ENCODE data around the gene RANBP1.

RANBP1 gene

DNA sequence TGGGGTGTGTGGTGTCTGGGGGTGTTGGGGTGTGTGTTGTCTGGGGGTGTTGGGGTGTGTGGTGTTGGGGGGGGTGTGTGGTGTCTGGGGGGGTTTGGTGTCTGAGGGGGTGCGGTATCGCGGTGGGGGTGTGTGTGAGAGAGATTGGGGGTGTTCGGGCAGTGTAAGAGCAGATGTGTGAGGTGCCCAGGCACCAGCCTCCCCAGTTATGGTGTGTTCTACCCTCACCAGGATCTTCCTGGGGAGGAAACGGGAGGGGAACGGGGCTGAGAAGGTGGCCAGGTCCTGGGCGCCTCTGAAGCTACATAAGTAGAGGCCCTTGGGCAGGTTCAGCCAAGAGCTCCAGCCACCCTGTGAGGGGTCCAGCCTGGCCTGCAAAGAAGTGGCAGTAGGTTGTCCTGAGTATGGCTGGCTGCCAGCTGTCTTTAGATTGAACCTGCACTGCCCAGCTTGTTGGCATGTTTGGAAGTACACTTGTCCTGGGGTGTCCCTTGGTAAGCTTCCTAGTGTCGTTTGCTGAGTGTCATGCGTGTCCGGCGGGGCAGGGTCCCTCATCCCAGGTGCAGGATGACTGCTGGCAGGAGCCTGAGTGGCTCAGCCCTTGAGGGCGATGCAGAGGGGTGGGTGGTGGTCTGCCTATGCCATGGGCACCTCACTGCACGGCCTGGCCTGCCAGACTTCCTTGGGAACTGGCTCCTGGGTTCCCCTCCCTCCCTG, 7.6 kb downstream of the RANBP1 start:
- DNase-seq (ENCODE audit: low spot score) = no peak

DNA sequence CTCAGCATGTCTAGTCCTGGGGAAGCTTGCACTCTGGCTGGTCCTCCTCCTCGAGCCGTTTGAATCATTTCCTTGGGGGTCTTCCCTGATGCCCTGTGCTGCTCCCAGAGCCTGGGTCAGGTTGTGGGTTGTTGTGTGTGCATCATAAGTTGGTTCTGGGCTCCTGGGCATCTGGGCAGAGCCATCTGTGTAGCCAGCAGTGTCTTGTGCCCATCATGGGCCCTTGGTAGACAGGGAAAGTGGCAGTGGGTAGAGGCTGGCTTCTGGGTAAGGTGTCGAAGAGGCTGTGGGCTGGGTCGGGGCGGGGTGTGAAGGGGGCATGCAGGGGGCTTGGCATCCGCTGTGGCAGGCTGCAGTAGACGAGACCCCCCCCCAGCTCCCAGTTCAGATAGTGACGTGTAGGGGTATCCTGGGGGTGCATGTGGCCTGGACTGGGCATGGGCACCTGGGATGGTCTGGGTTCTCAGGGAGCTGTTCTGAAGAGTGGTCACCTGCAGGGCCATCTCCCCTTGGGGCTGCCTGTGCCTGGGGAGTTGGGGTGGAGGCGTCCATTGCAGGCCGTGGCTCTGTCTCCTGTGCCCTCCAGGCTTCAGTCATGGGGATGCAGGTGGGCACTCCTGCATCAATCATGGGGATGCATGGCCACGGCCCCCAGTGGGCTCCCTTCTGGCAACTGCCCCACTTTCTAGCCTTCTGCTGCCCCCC, 8.3 kb downstream of the RANBP1 start:
- no peak for DNase-seq (ENCODE audit: low spot score)

DNA sequence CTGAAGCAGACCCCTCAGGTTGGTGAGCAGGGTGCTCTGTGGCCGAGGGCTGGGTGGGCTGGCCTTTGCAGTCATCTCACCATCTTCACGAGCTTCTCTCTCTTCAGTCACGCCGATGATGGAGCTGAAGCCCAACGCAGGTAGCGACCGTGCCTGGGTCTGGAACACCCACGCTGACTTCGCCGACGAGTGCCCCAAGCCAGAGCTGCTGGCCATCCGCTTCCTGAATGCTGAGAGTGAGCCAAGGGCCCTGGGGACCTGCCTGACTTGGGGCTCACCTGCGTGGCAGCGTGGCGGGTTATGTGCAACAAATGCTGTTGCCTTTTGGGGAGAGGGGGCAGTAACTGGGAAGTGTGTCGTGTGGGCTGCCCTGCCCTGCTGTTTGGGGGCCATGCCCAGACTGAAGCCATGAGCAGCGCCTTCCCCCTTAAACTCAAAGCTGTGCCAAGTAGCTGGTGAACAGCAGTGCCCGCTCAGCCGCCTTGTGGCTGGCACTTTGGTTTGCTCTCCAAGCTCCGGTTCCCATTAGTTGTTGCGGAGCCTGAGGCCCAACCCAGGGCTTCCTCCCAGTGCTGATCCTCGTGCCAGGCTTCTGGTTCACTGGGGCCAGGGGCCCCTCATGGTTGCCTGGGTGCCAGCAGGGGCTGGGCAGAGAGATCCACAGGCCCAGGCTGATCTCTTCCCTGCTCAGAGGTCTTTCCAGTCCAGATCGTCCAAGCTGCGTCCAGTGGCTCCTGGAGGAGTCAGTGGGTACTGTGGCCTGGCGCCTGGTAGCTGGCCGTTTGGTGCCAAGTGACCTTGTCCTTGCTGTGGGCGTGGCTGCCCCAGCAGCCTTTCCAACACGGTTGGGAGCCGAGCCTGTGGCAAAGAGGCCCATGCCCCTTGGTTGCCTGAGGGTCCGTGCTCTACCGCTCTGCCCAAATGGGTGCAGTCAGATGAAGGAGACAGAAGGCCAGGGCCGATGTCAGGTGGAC, 9.6 kb downstream of the RANBP1 start:
- no peak for DNase-seq (ENCODE audit: low spot score)

DNA sequence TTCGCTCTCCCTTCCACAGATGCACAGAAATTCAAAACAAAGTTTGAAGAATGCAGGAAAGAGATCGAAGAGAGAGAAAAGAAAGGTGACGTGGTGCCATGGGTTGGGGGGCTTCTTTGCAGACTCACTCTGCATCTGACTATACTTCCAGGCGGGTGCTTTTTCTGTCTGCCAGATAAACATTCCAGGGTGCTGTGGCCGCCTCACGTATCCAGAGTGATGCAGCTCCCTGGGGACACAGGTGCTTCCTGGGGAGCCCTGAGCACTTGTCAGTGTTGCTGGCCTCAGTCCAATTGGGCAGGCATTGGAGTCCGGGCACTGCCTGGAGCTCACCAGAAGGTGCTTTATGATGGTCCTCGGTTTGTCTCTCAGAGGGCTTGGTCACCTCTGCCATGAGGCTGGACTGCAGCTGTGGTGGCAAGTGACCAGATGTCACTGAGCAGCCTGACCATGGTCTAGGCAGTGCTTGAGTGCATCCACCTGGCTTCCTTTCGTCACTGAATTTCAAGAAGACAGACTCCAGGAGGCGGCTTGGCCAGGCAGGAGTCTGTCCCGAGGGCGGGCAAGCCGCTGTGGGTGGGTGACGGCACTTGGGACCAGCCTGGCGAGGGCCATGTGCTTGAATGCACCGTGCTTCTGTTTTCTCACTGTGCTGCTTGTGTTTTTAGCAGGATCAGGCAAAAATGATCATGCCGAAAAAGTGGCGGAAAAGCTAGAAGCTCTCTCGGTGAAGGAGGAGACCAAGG, 10.6 kb downstream of the RANBP1 start:
- DNase-seq (ENCODE audit: low spot score) = no peak

DNA sequence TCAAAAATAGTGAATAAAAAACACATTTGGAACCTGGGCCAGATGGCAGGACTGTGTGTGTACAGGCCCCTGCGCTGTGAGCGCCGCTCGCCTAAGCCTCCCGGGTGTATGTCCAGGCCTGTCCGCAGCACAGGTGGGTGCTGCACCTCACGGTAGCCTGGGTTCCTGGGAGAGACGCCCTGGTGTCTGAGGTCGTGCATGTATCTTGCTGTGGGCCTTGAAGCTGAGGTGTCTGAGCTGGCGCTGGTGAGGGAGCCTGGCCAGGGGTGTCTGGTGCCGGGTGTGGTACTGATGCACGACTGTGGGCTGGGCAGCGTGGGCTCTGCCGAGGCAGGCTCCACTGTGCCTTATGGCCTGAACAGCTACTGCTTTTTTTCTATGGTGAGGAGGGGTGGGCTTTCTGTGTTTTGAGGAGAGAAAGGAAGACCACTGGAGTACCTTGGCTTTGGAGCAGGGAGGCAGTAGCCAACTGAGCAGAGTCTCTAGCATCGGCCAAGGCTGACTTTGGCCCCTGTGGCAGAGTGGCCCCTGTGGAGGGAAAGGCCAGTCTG, 11.5 kb downstream of the RANBP1 start:
- no peak for DNase-seq (ENCODE audit: low spot score)

DNA sequence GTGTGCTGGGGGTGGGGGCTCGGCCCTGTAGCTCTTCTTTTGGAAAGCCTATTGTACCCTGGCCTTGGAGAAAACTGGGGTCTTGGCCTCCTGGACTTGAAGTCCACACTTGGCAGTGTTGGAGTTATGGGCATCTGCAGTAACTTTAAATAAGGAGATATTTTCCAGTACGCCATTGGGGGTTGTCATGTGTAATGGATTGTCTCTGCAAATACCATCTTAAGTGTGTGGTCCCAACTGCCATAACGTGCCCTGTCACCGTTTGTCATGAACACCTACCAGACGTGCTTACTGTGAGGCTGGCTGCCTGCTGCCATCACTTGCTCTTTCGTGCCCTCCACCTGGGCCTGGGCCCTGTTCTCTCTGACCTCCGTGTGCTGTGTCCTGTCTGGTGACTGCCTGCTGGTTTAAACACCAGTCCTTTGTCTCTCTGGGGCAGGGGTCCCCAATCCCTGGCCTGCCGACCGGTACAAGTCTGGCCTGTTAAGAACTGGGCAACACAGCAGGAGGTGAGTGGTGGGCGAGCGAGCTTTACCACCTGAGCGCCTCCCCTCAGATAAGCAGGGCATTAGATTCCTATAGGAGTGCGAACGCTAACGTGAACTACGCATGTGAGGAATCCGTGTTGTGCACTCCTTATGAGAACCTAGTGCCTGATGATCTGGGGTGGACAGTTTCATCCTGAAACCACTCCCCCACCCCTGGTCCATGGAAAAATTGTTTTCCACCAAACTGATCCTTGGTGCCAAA, 12.1 kb downstream of the RANBP1 start:
- no peak for DNase-seq (ENCODE audit: low spot score)

DNA sequence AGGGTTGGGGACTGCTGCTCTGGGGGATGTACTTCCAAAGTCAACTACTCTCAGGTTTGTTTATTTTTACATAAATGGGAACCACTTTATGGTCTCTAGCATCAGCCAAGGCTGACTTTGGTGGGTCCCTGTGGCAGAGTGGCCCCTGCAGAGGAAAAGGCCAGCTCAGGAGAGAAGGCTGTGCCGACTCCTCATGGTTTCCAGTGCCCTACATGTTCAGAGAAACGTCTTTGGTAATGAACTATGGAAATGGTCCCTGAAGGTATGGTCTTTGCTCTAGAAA, 12.7 kb downstream of the RANBP1 start:
- DNase-seq (ENCODE audit: low spot score) = no peak

DNA sequence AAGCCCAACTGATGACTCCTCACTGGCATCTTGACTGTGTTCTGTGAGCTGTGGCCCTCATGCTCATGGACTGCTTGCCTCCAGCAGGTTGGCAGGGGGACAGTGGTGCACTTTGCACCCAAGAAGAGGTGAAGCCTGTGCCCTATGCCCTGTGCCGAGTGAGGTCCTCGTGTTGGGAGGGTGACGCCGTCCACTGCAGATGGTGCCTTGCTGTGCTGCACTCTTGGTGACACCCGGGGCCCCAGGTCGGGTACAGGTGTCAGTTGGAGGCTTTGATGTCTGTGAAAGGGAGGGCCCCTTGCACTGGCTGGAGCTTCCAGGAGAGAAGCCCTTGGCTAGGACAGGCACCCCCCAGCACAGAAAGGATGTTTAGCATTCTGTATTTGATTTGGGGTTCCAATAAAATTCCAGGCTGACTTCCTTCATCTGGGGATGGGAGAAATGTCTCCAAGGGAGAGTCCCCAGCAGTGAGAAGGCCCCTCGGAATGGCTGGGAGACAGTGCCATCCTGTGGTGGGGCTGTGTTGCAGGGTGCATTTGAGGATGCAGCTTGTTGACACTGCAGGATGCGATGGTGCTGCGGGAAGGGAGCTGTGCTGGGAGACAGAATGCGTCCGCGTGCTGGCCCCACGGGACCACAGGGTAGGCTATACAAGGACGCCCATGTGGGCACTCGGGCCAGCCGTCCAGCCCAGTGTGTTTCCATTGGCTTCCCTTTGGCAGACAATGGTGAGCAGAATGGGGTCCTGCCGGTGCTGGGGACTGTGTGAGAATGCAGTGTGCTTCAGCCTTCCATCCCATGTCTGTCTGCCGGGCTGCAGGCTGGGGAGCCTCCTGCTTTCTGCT, 13.2 kb downstream of the RANBP1 start:
- DNase-seq (ENCODE audit: low spot score) = peak; percentile 61

DNA sequence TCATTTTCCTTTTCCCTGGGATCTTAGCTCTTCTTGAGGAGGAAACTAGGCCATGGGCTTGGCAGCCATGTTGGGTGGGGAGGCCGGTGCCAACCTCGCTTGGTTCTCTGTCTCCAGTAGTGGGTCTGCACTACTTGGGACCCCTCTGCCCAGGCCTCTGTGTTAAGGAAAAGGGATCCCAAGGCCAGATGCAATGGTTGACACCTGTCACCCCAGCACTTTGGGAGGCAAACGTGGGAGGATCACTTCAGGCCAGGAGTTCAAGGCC, 13.8 kb downstream of the RANBP1 start:
- no peak for DNase-seq (ENCODE audit: low spot score)

DNA sequence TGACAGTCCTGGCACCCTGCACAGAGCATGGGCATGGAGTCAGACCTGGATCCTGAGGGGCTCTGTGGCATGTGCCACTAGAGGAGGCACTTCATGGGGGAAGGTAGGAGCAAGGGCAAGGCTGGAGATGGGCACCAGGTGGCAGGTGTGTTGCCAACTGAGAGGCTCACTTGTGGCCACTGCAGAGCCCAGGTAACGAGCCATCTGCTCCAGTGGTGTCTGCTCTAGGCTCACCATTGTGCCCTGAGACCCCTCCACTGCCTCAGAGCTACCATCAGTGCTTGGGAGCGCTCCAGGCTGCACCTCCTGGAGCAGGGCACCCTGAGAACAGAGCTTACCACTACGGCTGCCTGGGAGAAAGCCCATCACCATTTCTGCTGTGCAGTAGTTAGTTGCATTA, 14.4 kb downstream of the RANBP1 start:
- no peak for DNase-seq (ENCODE audit: low spot score)

DNA sequence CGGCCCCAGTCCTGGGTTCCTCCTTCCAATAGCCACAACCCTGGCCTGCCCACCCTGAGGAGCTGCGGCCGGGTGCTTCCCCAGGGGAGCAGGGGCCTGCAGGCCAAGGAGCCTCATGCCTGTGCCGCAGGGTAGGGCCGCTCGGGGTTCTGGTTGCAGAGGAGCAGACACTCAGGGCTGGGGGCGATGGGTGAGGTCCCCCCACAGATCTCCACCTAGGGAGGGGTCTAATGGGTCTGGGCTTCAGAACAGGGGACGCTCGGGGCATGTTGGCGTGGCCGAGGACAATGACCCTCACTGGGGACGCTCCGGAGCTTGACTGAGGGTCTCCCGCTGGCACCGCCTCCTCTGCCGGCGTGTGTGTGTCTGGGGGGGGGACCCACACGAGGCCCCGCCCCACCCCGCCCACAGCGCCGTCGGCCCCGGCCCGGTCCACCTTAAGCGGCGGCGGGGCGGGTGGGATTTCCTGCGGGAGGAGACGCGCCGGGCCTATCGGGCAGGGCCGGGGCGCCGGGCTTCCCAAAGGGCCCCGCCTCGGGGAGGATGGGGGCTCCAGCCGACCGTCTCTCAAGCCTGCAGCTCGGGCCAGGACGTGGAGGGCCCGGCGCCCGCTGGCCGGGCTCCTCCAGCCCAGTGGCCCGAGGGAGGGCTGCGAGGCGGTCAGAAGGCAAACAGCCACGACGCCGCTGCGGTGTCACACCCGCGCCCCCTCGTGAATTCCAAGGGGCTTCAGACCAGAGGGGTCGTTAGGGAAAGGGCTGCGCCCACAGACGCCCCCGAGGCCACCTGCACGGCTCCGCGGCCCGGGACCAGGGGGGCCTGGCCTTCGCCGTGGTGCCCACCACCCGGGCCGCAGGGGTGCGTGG, 15.1 kb downstream of the RANBP1 start:
- peak; percentile 87 for DNase-seq (ENCODE audit: low spot score)

DNA sequence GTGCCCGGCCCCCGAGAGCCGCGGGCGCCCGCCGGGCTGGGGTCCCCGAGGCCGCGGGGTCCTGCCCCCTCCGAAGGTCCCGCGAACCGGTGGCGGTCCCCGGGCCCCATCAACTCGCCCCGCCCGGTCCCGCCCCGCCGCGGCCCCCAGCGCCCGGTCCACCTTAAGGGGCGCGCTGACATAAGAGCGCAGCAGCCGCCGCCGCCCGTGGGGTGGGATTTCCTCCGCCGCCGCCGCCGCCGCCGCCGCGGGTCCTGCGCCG, 15.6 kb downstream of the RANBP1 start, which contains the start of gene ZDHHC8:
Gene ZDHHC8 (plus strand): TSS at position 208 of the 262 bp plus-strand sequence. CDS start 144 bp downstream, outside the sequence.
- DNase-seq (ENCODE audit: low spot score) = peak; percentile 62

DNA sequence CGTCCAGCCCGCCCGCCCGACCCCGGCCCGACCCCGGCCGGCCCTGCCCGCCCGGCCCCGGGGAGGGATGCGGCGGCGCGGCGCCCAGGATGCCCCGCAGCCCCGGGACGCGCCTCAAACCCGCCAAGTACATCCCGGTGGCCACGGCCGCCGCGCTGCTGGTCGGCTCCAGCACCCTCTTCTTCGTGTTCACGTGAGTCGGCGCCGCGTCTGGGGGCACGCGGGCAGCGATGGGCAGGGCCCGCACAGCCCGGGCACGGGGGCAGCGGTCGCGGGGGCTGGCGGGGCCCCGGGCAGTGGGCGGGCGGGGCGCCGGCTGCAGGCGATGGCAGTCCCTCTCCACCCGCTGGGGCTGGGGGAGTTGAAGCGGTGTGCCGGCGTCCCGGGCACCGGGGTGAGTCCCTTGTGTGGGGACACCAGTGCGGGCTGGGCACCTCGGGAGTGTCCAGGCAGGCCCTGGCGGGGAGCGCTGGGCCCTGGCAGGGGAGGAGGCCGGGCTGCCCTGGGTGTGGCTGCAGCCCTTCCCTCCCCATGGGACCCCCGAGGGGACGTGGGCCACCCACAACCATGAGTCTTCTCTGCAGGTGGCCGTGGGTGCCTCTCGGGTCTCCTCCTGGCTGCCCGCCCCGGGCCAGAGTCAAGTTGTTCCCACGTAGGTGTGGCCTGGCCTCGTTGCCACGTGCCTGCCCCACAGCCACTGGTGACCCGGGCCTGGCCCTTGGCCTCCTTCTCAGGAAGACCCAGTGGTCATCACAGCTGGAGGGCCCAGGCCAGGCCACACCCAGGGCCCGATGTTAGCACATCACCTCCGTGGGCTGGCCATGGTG, 16.2 kb downstream of the RANBP1 start:
- no peak for DNase-seq (ENCODE audit: low spot score)

DNA sequence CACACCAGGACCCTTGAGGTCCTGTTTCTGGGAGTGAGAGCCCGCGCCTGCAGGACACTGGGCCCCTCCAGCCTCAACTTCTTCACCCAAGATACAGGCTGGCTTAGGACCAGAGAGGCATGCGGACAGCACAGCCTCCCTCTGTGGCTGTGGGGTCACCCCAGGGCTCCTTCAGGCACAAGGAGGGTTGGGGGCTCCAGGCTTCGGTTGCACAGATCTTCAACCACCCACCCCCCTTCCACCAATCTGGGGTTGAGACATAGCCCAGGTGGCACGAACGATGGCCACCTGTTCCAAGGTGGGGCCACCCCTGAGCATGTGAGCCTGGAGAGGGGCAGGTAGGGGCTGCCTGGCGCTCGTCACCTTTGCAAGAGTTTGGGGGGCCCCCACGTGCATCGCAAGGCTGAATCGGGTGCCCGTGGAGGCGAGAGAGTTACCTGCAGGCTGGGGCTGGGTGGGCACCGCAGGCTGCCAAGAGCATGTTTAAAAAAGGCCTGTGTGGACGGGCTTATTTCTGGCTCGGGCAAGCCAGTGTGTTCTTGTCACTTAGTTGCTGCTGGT, 16.9 kb downstream of the RANBP1 start:
- no peak for DNase-seq (ENCODE audit: low spot score)

DNA sequence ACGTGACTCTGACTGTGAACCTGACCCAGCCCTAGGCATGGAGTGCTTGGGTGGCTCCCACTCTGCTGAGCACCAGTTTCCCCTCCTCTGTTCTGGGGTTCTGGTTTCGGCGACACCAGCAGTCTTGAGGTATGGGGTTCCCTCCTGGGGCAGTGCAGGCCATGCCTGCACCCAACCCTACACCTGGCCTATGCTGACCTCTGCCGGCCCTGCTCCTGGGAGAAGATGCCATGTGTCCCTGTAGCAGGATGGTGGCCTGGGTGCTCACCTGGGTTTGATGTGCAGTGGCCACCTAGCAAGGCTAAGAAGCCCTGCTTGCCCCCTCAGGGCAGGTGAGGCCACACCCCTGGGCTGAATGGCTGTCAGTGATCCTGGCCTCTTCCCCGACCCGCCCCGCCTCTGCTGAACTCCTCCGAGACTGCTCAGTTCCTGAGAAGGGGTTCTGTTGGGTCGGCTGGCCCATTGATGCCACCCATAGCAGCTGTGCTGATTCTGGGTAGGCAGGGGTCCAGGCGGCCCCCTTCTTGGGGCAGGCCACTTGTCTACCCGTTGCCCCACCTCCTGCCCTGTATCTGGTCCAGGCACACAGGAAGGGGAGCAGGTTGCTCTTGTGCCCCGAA, 18.1 kb downstream of the RANBP1 start:
- no peak for DNase-seq (ENCODE audit: low spot score)

DNA sequence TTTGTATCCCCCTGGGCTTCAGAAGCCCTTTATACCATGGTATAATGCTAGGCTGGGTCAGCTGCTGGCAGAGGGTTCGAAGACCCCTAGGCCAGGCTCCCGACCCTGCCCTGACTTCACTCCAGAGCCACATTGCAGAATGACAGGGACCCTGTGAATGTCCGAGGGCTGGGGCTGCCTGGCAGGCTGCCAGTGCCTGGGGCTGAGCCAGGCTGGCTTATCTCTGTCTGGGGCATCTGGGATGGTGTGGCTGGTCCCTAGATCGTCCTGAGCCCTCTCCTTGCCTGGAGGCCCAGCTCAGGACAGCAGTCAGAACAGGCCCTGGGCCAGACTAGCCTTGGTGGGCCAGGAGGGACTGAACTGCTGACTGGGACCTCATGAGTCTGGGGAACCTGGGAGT, 19.4 kb downstream of the RANBP1 start:
- DNase-seq (ENCODE audit: low spot score) = no peak

DNA sequence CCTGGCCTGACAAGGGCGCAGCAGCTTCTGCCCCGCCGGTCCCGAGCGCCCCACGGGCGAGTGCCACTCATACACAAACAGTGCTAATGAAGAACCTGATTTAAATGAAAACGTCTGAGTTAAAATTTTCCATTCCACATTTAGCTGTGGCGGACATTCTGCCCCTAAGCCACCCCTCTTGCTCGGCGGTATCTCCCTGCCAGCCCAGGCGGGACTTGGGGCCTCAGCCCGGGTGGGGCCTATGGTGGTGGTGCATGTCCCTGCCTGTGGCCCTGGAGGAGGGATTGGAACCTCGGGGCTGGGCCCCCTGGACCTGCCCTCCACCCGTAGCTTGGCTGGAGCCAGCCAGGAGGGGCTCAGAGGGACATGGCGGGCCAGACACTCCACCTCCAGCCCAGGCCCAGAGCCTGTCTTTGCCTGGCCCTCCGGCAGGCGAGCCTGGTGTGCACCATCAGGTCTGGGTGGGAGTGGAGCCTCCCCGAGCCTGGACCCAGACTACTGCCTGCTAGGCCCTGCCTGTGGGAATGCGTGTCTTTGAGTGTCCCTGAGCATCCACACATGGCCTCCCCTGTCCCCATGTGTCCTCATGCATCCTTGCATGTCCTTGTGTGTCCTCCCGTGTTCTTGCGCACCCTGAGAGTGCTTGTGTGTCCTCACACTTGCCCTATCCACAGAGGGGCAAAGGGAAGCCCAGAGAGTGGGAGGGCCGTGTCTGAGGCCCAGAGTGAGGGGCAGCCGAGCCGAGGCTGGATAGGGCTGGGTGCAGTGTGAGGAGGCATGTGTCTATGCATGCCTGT, 20.1 kb downstream of the RANBP1 start:
- DNase-seq (ENCODE audit: low spot score) = no peak
